Lung (tissue), 12 donors: ENCODE measurements around the gene PPP2R2C. TPM values are rescaled to one million over a fixed set of nuclear protein-coding genes. Genes with fewer than 3 reads are reported as not detected.

Source experiments
- ATAC-seq: fragments of 200-7000 bp; cut with Tn5 transposase; one replicate; pipeline ENCODE4 v1.9.1; 2020; ENCODE audit warnings: moderate number of reproducible peaks; ENCODE audit not compliant: insufficient read depth, low FRiP score
- DNase-seq, 3 donors: peaks; one replicate each; pipeline ENCODE4 v3.0.0-alpha.2; 2013 to 2017
- H3K27ac ChIP-seq, 2 donors: one replicate each; pipeline ENCODE4 v1.5.1; 2013; ENCODE audit warnings: mild to moderate bottlenecking in 2 of 2, moderate library complexity in 2 of 2, control low read depth in 1 of 2, inconsistent platforms in 1 of 2, low read depth in 1 of 2, low read length in 1 of 2
- H3K27me3 ChIP-seq, 3 donors: one replicate each; pipeline ENCODE4 v1.5.1; 2013; ENCODE audit warnings: low read length in 2 of 3; ENCODE audit not compliant: control insufficient read depth in 3 of 3, insufficient read depth in 3 of 3
- H3K36me3 ChIP-seq, 4 donors: one replicate each; pipeline ENCODE4 v1.5.1; 2013; ENCODE audit warnings: low read length in 4 of 4, mild to moderate bottlenecking in 1 of 4, moderate library complexity in 1 of 4; ENCODE audit not compliant: control insufficient read depth in 4 of 4, insufficient read depth in 4 of 4
- H3K4me1 ChIP-seq, 5 donors: one replicate each; pipeline ENCODE4 v1.5.1; 2013; ENCODE audit warnings: low read length in 5 of 5, mild to moderate bottlenecking in 2 of 5, moderate library complexity in 1 of 5; ENCODE audit not compliant: control insufficient read depth in 5 of 5, insufficient read depth in 5 of 5
- H3K4me3 ChIP-seq: one replicate; pipeline ENCODE4 v1.5.1; 2013; ENCODE audit warnings: mild to moderate bottlenecking, control low read depth, moderate library complexity
- H3K9ac ChIP-seq, 2 donors: one replicate each; pipeline ENCODE4 v1.5.1; 2013; ENCODE audit warnings: low read length in 2 of 2, control low read depth in 1 of 2; ENCODE audit not compliant: insufficient read depth in 1 of 2
- H3K9me3 ChIP-seq, 4 donors: one replicate each; pipeline ENCODE4 v1.5.1; 2013; ENCODE audit warnings: low read length in 3 of 4, mild to moderate bottlenecking in 1 of 4, moderate library complexity in 1 of 4; ENCODE audit not compliant: control insufficient read depth in 4 of 4, insufficient read depth in 3 of 4
- CTCF ChIP-seq: IDR thresholded peaks from 2 replicates; pipeline ENCODE4 v1.5.1; 2012; ENCODE audit warnings: mild to moderate bottlenecking; ENCODE audit errors: control extremely low read depth, extremely low read depth
- WGBS, 2 donors: extraction: QIAGEN DNeasy Blood & Tissue Kit; methylation state at CpG; one replicate each; pipeline ENCODE4 v1.1.7; 2013; 5-methylcytosine and 5-hydroxymethylcytosine counted together
- polyA plus RNA-seq, 2 donors: library from polyadenylated mRNA; stranded (reverse); fragments of 200-250 nt; gene quantifications; one replicate each; pipeline ENCODE4 v1.2.1, GENCODE V29; 2013
- total RNA-seq, 2 donors: library from RNA; depleted of rRNA in 1 of 2; stranded (reverse); fragments of >200 nt in 1 of 2; gene quantifications; one replicate each; pipeline ENCODE4 v1.2.1, GENCODE V29; 2014 to 2021
- donor health status: control.
- donor health status: control.
- donor health status: Bipolar disorder and iron deficiency.
- donor health status: healthy.
- donor health status: DM: yes; HTN: yes; CAD: no.

PPP2R2C gene
- total and polyA plus RNA-seq, 4 donors, result 0.03 to 0.57 (median 0.04) TPM

- H3K36me3 ChIP-seq, result no peaks in the 10 kb centered on the region
- no peak overlapping the region for H3K27ac ChIP-seq
- no peaks in the 10 kb centered on the region for H3K27me3 ChIP-seq
- H3K9ac ChIP-seq, result no peak overlapping the region
- H3K4me3 ChIP-seq, result no peak overlapping the region
- H3K4me1 ChIP-seq, result no peaks in the 10 kb centered on the region
- ATAC-seq (no peak), DNase-seq (no peak)
- WGBS, 2 donors, result 62 to 63% methylated on average over 7 of the region's 7 CpGs
- TF ChIP-seq CTCF, result no peak
- H3K9me3 ChIP-seq, result peaks cover 0 to 12% (median 4%) of the 10 kb centered on the region in 4 donors
Measured at GRCh38 chr4:6509587-6509986, 37.2 kb upstream of the PPP2R2C start.

GRCh38 chr4:6507345-6507744, 34.9 kb upstream of the PPP2R2C start:
- no peak overlapping the region for H3K27ac ChIP-seq
- no peak for DNase-seq
- no peaks in the 10 kb centered on the region for H3K4me1 ChIP-seq
- H3K27me3 ChIP-seq, result no peaks in the 10 kb centered on the region
- peaks cover 2 to 16% (median 5%) of the 10 kb centered on the region in 4 donors for H3K9me3 ChIP-seq
- no peak for ATAC-seq
- no peak for TF ChIP-seq CTCF
- H3K9ac ChIP-seq, result no peak overlapping the region
- H3K36me3 ChIP-seq, result no peaks in the 10 kb centered on the region
- H3K4me3 ChIP-seq, result no peak overlapping the region
- 84 to 85% methylated on average over 4 of the region's 4 CpGs for WGBS, 2 donors

- TF ChIP-seq CTCF, result no peak
- H3K9ac ChIP-seq, result no peak overlapping the region
- WGBS, 2 donors, result 89 to 93% methylated on average over 3 of the region's 3 CpGs
- ATAC-seq (no peak), DNase-seq (no peak)
- no peaks in the 10 kb centered on the region for H3K36me3 ChIP-seq
- no peak overlapping the region for H3K4me3 ChIP-seq
- no peaks in the 10 kb centered on the region for H3K4me1 ChIP-seq
- peaks cover 2 to 16% (median 5%) of the 10 kb centered on the region in 4 donors for H3K9me3 ChIP-seq
- no peak overlapping the region for H3K27ac ChIP-seq
- no peaks in the 10 kb centered on the region for H3K27me3 ChIP-seq
Measured at GRCh38 chr4:6506616-6507140, 34.3 kb upstream of the PPP2R2C start.
